Breast epithelium (tissue), 3 donors: Measurements from ENCODE around the gene CT45A8.
"Not testable (repeated sequence)": the region's sequence is repeated elsewhere in the genome, so short reads cannot be mapped to it uniquely, and the experiment has no call there.

ENCODE experiments used
- CTCF ChIP-seq, 3 donors: fragments of 450-650 bp; IDR thresholded peaks; one replicate each; pipeline ENCODE4 v1.5.1; 2016 to 2017; ENCODE audit warnings: antibody characterized with exemption in 3 of 3, mild to moderate bottlenecking in 3 of 3, moderate library complexity in 3 of 3
- POLR2A ChIP-seq: fragments of 450-650 bp; IDR thresholded peaks from one replicate; pipeline ENCODE4 v1.6.1; 2016; ENCODE audit warnings: antibody characterized with exemption, mild to moderate bottlenecking, moderate library complexity

GRCh38 chrX:135882741-135883140, 28.4 kb upstream of the CT45A8 start:
- TF ChIP-seq CTCF (IDR thresholded peaks at IDR 0.05); POLR2A: not testable (repeated sequence)
